Thyroid gland (tissue), 4 donors: ENCODE results near the gene MOSPD2. TPM values are rescaled to one million over a fixed set of nuclear protein-coding genes. Genes with fewer than 3 reads are reported as not detected.

ENCODE experiments used
- DNase-seq, 2 donors: peaks; one replicate each; pipeline ENCODE4 v3.0.0-alpha.2; 2019
- H3K27ac ChIP-seq, 3 donors: fragments of 200-600 bp; sonication (generic); 1 replicate in 2 of 3; 2 replicates in 1 of 3; pipeline ENCODE4 v1.5.1; 2016 to 2019; ENCODE audit warnings: mild to moderate bottlenecking in 1 of 3, moderate library complexity in 1 of 3
- H3K27me3 ChIP-seq: fragments of 200-600 bp; sonication (generic); one replicate; pipeline ENCODE4 v1.5.1; 2019
- H3K36me3 ChIP-seq, 2 donors: fragments of 200-600 bp; sonication (generic); one replicate each; pipeline ENCODE4 v1.5.1; 2016 to 2019
- H3K4me1 ChIP-seq, 2 donors: fragments of 200-600 bp; sonication (generic); one replicate each; pipeline ENCODE4 v1.5.1; 2017 to 2019
- H3K4me3 ChIP-seq, 3 donors: fragments of 200-600 bp; sonication (generic); replicated peaks in 1 of 3; 1 replicate in 2 of 3; 2 replicates in 1 of 3; pipeline ENCODE4 v1.5.1; 2016; ENCODE audit warnings: mild to moderate bottlenecking in 1 of 3
- H3K9me3 ChIP-seq: fragments of 200-600 bp; sonication (generic); one replicate; pipeline ENCODE4 v1.5.1; 2017
- POLR2A ChIP-seq, 2 donors: fragments of 450-650 bp; IDR thresholded peaks; one replicate each; pipeline ENCODE4 v1.6.1; 2017; ENCODE audit warnings: antibody characterized with exemption in 2 of 2, mild to moderate bottlenecking in 2 of 2, moderate library complexity in 1 of 2
- WGBS, 2 donors: methylation state at CpG; one replicate each; pipeline ENCODE4 v1.1.5; 2017; 5-methylcytosine and 5-hydroxymethylcytosine counted together
- intact Hi-C: fragments of 100-400 bp; cut with DNase I; formaldehyde crosslinking; loops from one replicate; pipeline ENCODE4 v1.15.1; 2023
- total RNA-seq, 4 donors: library from RNA; depleted of rRNA; stranded (reverse); fragments of >200 nt; gene quantifications; one replicate each; pipeline ENCODE4 v1.2.3, GENCODE V29; 2016
- TF ChIP-seq, protein P1 (sequence below), 6 experiments: fragments of 200-600 bp in 3 of 6; fragments of 450-650 bp in 3 of 6; sonication (generic) in 3 of 6; IDR thresholded peaks; one replicate each; pipeline ENCODE4 v1.5.1; 2016 to 2019; ENCODE audit warnings: antibody characterized with exemption in 6 of 6, mild to moderate bottlenecking in 2 of 6, inconsistent platforms in 1 of 6, moderate library complexity in 1 of 6

The MOSPD2 gene
- total RNA-seq, 4 donors from 2014 or later, result 33.3 to 39.0 (median 37.3) TPM

DNA sequence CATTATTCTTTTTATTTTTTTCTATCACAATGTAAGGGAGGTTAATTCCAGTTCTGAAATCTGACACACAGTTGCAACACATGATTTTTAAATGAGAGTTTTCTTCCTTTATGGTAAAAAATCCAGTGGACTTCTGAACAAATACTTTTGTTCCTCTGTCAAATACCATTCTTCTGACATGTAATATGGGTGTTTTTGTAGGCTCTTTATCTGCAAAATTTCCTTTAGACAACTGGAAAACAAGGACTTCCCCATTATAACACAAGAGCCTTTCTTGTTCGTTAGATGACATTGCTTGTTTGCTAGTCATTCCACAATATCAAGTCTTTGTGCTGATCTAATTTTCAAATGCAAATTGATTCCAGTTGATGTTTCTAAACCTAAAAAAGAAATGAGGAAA lies 8.0 kb upstream of the MOSPD2 start:
- intact Hi-C loops, result no loop called here
- no peaks in the 10 kb centered on the region for H3K4me1 ChIP-seq
- H3K9me3 ChIP-seq, result no peaks in the 10 kb centered on the region
- DNase-seq, result no peak
- no peak overlapping the region for H3K27ac ChIP-seq
- H3K36me3 ChIP-seq, result no peaks in the 10 kb centered on the region
- no peak for TF ChIP-seq POLR2A (IDR thresholded peaks at IDR 0.05)
- TF ChIP-seq, protein P1, sequence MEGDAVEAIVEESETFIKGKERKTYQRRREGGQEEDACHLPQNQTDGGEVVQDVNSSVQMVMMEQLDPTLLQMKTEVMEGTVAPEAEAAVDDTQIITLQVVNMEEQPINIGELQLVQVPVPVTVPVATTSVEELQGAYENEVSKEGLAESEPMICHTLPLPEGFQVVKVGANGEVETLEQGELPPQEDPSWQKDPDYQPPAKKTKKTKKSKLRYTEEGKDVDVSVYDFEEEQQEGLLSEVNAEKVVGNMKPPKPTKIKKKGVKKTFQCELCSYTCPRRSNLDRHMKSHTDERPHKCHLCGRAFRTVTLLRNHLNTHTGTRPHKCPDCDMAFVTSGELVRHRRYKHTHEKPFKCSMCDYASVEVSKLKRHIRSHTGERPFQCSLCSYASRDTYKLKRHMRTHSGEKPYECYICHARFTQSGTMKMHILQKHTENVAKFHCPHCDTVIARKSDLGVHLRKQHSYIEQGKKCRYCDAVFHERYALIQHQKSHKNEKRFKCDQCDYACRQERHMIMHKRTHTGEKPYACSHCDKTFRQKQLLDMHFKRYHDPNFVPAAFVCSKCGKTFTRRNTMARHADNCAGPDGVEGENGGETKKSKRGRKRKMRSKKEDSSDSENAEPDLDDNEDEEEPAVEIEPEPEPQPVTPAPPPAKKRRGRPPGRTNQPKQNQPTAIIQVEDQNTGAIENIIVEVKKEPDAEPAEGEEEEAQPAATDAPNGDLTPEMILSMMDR (IDR thresholded peaks at IDR 0.05), result no peak
- H3K27me3 ChIP-seq, result no peaks in the 10 kb centered on the region
- WGBS, 2 donors, result 85 to 95% methylated on average over 1 of the region's 1 CpG
- H3K4me3 ChIP-seq, result no peak overlapping the region

DNA sequence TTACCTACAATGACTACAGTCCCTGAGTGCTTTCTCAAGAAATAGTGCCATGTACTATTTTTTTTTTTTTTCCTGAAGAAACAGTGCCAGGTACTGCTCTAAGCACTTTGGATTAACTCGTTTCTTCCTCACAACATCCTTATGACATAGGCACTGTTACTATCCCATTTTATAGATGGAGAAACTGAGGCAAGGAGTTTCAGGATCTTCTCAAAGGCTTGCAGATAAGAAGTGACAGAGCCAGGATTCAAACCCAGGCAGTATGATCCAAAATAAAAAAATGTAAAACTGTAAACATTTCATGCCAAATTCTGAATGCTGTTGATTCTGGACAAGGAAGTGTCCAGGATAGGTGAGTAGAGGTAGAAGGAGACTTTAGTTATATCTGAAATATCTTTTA lies 1.5 kb upstream of the MOSPD2 start:
- intact Hi-C loops, result no loop called here
- WGBS, 2 donors, result 55 to 61% methylated on average over 1 of the region's 1 CpG

DNA sequence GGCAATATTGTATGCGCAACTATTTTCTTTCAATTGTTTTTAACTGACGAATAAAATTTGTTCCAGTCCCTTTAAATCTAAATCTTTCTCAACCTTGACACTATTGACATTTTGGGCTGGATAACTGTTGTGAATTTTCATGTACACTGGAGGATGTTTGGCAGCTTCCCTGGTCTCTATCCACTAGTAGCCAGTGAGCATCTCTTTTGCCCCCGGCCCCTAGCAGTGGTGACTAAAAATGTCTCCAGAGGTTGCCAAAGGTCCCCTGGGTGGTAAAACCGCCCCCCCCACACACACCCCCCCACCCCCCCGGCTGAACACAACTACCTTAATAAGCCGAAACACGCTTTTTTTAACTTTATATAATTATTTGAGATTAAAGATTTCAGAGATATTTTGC lies 866 bp upstream of the MOSPD2 start:
- WGBS, 2 donors, result 19 to 20% methylated on average over 7 of the region's 7 CpGs

More for the DNA sequence above, 1.5 kb upstream of the MOSPD2 start:
- Histone ChIP-seq H3K4me3 (no peak overlapping the region), H3K36me3 (no peaks in the 10 kb centered on the region), H3K27me3 (no peaks in the 10 kb centered on the region), H3K9me3 (no peaks in the 10 kb centered on the region), H3K27ac (no peak overlapping the region), H3K4me1 (no peaks in the 10 kb centered on the region)
- TF ChIP-seq POLR2A (IDR thresholded peaks at IDR 0.05), result no peak
- TF ChIP-seq, protein P1 (IDR thresholded peaks at IDR 0.05), result no peak
- DNase-seq, result no peak

DNA sequence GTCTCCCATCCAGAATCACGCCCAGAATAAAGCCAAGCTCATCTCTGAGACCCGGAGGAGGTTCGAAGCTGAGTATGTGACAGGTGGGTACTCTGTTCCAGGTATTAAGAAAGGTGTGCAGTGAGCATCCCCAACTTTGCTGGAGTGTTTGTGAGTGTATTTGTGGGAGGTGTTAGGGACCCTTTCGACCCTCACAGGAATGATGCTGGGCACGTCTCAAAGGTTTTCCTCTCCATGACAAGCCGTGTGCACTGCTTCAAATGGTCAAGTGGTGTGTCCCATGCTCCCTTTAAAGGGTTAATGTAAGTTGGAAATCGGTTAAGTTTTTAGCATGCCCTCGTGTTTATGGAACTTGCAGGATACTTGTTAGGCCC lies 442 bp downstream of the MOSPD2 start:
- WGBS, 2 donors, result 0% methylated on average over 3 to 8 of the region's 8 CpGs
- no peaks in the 10 kb centered on the region for H3K9me3 ChIP-seq
- peak overlapping the region; percentile 33 to 51 (median 51) for H3K4me3 ChIP-seq
- DNase-seq, result no peak
- H3K27me3 ChIP-seq, result no peaks in the 10 kb centered on the region
- TF ChIP-seq, protein P1 (IDR thresholded peaks at IDR 0.05), result no peak
- TF ChIP-seq POLR2A (IDR thresholded peaks at IDR 0.05), result no peak
- H3K27ac ChIP-seq, result peak overlapping the region in 1 of 3 donors; percentile 51
- H3K4me1 ChIP-seq, result no peaks in the 10 kb centered on the region
- no peaks in the 10 kb centered on the region for H3K36me3 ChIP-seq
- intact Hi-C loops, result no loop called here

More for the DNA sequence above, 866 bp upstream of the MOSPD2 start:
- H3K36me3 ChIP-seq, result no peaks in the 10 kb centered on the region
- H3K4me1 ChIP-seq, result no peaks in the 10 kb centered on the region
- H3K27me3 ChIP-seq, result no peaks in the 10 kb centered on the region
- no peak overlapping the region for H3K4me3 ChIP-seq
- intact Hi-C loops, result no loop called here
- no peak overlapping the region for H3K27ac ChIP-seq
- TF ChIP-seq, protein P1 (IDR thresholded peaks at IDR 0.05), result no peak
- TF ChIP-seq POLR2A (IDR thresholded peaks at IDR 0.05), result no peak
- H3K9me3 ChIP-seq, result no peaks in the 10 kb centered on the region
- no peak for DNase-seq

DNA sequence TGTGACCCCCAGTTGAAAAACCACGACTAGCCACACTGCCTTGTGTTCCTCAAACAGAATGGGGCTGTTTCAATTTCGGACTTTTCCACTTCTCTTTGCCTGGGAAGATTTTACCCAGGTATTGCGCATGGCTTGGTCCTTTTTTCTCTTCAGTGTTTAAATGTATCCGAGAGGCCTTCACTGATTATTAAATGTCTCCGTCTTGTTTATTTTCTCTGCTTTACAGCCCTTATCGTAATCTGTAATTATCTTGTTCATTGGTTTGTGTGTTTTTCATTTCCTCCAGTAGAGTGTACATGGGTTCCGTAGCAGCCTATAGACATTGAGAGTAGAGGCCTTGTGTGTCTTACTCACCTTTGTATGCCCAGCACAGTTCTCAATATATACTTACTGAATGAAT lies 2.4 kb downstream of the MOSPD2 start:
- WGBS, 2 donors, result 88 to 96% methylated on average over 7 of the region's 7 CpGs
- TF ChIP-seq, protein P1 (IDR thresholded peaks at IDR 0.05), result no peak
- TF ChIP-seq POLR2A (IDR thresholded peaks at IDR 0.05), result no peak
- Histone ChIP-seq H3K4me1 (no peaks in the 10 kb centered on the region), H3K27me3 (no peaks in the 10 kb centered on the region), H3K4me3 (no peak overlapping the region), H3K36me3 (no peaks in the 10 kb centered on the region), H3K27ac (no peak overlapping the region), H3K9me3 (no peaks in the 10 kb centered on the region)
- intact Hi-C loops, result no loop called here
- no peak for DNase-seq
